Nephron progenitor cell (in vitro differentiated cells): ENCODE data around the gene IL22RA1.

Experiments
- DNase-seq: peaks from one replicate; pipeline ENCODE4 v3.0.0; 2021
- H3K27ac Mint-ChIP-seq: 2 replicates; pipeline ENCODE4 v1.8.0; 2021; ENCODE audit warnings: mild to moderate bottlenecking, moderate library complexity, mixed read lengths
- H3K27me3 Mint-ChIP-seq: 2 replicates; pipeline ENCODE4 v1.8.0; 2021; ENCODE audit warnings: mild to moderate bottlenecking, low read depth, mixed read lengths; ENCODE audit not compliant: poor library complexity
- H3K36me3 Mint-ChIP-seq: 2 replicates; pipeline ENCODE4 v1.8.0; 2021; ENCODE audit warnings: low read depth, mixed read lengths
- H3K4me1 Mint-ChIP-seq: 2 replicates; pipeline ENCODE4 v1.8.0; 2021; ENCODE audit warnings: mixed read lengths
- H3K4me3 Mint-ChIP-seq: 2 replicates; pipeline ENCODE4 v1.8.0; 2021; ENCODE audit warnings: mild to moderate bottlenecking, moderate library complexity, mixed read lengths
- H3K9me3 Mint-ChIP-seq: 2 replicates; pipeline ENCODE4 v1.8.0; 2021; ENCODE audit warnings: mild to moderate bottlenecking, moderate library complexity, mixed read lengths
- TF ChIP-seq, protein P1 (sequence below): fragments of 200-600 bp; sonication (generic); IDR thresholded peaks from 2 replicates; pipeline ENCODE4 v1.5.0; 2021; ENCODE audit warnings: antibody characterized with exemption

IL22RA1 gene, protein sequence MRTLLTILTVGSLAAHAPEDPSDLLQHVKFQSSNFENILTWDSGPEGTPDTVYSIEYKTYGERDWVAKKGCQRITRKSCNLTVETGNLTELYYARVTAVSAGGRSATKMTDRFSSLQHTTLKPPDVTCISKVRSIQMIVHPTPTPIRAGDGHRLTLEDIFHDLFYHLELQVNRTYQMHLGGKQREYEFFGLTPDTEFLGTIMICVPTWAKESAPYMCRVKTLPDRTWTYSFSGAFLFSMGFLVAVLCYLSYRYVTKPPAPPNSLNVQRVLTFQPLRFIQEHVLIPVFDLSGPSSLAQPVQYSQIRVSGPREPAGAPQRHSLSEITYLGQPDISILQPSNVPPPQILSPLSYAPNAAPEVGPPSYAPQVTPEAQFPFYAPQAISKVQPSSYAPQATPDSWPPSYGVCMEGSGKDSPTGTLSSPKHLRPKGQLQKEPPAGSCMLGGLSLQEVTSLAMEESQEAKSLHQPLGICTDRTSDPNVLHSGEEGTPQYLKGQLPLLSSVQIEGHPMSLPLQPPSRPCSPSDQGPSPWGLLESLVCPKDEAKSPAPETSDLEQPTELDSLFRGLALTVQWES

DNA sequence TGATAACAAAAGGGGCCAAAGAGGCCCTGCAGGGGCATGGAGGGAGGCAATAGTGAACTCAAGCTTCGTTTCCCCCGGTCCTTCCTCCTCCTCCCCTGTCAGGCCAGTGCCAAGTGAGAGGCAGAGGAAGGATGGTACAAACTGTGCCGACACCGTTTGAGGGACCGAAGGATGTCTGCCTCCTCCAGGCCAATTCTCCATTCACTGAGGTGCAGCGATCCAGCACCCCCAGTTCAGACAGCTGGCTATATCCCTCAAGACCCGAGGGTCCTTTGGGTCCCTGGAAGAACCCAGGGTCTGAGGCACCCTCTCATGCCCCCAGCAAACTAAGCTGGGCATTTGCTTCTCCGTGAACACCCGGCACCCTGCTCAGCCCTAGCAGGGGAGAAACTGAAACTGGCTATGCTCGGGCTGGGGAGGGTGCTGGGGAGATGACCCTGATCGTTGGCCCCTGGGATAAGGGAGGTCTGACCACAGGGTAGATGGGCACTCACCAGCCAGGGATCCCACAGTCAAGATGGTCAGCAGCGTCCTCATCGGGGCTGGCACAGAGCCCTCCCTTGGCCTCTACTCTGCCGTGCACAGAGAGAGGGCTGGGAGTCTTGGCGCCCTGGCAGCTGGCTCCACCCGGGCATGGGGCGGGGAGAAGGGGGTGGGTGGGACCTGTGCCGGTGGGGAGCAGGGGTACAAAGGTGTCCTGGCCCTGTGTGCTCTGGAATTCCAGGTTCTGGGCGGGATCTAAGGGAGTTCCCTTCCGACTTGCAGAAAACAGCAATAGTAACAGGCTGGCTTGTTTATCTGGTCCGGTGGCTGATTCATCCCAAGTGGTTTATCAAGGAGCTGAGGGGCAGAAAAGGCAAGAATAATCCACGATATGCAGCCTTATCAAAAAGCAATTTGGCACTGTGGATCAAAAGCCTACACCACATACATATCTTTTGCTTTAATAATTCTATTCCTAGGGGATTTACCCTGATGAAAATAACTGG is at the start of gene IL22RA1:
Gene IL22RA1, minus strand, starts transcription at position 595 of the 989 bp plus-strand sequence. Its CDS starts 58 bp downstream, at position 537.
- peaks cover 3% of the 10 kb centered on the region for H3K9me3 Mint-ChIP-seq
- TF ChIP-seq, protein P1, sequence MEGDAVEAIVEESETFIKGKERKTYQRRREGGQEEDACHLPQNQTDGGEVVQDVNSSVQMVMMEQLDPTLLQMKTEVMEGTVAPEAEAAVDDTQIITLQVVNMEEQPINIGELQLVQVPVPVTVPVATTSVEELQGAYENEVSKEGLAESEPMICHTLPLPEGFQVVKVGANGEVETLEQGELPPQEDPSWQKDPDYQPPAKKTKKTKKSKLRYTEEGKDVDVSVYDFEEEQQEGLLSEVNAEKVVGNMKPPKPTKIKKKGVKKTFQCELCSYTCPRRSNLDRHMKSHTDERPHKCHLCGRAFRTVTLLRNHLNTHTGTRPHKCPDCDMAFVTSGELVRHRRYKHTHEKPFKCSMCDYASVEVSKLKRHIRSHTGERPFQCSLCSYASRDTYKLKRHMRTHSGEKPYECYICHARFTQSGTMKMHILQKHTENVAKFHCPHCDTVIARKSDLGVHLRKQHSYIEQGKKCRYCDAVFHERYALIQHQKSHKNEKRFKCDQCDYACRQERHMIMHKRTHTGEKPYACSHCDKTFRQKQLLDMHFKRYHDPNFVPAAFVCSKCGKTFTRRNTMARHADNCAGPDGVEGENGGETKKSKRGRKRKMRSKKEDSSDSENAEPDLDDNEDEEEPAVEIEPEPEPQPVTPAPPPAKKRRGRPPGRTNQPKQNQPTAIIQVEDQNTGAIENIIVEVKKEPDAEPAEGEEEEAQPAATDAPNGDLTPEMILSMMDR: no peak
- peak within 1 kb of the TSS; percentile 39 for H3K27ac Mint-ChIP-seq
- peaks cover 37% of the 10 kb centered on the region for H3K4me1 Mint-ChIP-seq
- peaks cover 16% of the 10 kb centered on the region for H3K27me3 Mint-ChIP-seq
- no peak within 1 kb of the TSS for H3K4me3 Mint-ChIP-seq
- DNase-seq: no peak
- H3K36me3 Mint-ChIP-seq: no peaks in the 10 kb centered on the region

DNA sequence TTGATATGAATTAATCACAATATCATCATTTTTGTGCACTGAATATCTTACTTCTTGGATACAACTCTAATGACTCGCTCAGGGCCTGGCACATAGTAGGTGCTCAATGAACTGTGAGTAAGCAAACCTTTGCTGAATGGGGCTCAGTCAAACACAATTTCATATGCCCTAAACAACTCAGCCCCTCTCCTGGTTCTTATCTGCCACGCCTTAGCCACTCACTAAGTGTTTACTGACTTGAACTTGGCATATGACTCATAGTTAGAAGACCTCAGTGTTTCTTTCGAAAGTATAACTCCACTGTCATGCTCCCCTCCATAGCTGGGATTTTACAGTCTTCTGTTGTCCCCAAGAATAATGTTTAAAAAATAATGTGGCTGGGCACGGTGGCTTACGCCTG is 48.9 kb upstream of the IL22RA1 start:
- no peak for DNase-seq
- TF ChIP-seq, protein P1: no peak
- H3K4me3 Mint-ChIP-seq: no peak overlapping the region

DNA sequence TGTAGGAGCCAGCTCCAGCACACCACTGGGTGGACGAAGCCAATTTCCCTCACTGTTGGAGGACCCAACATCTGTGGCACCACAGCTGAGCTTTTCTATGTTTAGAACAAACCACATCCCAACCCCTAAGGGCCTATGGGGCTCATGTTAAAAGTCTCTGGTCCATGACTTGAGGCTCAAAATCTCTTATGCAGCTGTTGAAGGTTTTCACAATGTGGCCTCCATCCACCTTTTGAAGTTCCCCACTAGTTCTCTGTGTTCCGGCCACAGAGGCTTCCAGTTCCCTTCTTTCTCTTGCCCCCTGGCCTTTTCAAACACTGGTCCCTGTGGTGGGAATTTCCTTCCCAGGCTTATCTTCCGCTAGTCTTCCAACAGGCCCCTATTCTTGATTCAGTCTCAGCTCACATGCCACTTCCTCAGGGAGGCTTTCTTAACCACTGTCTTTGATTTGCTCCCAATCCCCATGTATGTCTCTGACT is 48.1 kb upstream of the IL22RA1 start:
- Mint-ChIP-seq H3K27ac (no peak overlapping the region), H3K4me3 (no peak overlapping the region), H3K36me3 (no peaks in the 10 kb centered on the region), H3K9me3 (no peaks in the 10 kb centered on the region), H3K27me3 (peaks cover 61% of the 10 kb centered on the region), H3K4me1 (peaks cover 13% of the 10 kb centered on the region)
- TF ChIP-seq, protein P1: no peak
- DNase-seq: no peak

More for the DNA sequence above, 48.9 kb upstream of the IL22RA1 start:
- no peak overlapping the region for H3K27ac Mint-ChIP-seq
- peaks cover 6% of the 10 kb centered on the region for H3K4me1 Mint-ChIP-seq
- H3K9me3 Mint-ChIP-seq: no peaks in the 10 kb centered on the region
- H3K36me3 Mint-ChIP-seq: no peaks in the 10 kb centered on the region
- H3K27me3 Mint-ChIP-seq: peaks cover 54% of the 10 kb centered on the region

DNA sequence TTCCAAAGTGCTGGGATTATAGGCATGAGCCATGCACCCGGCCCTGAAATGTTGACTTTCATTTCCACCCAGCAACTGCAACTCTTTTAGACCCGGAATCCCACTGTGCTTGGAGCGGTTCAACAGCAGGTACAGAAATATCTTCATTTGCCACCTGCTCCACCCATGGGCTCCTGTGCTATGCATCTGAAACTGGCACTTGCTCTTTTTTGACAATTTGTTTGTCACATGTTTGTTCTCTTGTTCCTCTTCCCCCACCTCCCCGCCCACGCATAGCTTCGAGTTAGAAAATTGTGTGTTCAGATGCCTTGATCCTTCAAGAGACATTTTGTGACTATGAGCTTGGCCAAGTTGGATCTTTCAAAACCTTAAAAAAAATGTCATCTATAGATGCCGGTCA is 46.6 kb upstream of the IL22RA1 start:
- no peaks in the 10 kb centered on the region for H3K9me3 Mint-ChIP-seq
- H3K36me3 Mint-ChIP-seq: no peaks in the 10 kb centered on the region
- H3K27ac Mint-ChIP-seq: no peak overlapping the region
- DNase-seq: no peak
- peak overlapping the region; percentile 59 for H3K4me3 Mint-ChIP-seq
- TF ChIP-seq, protein P1: no peak
- peaks cover 13% of the 10 kb centered on the region for H3K4me1 Mint-ChIP-seq
- peaks cover 66% of the 10 kb centered on the region for H3K27me3 Mint-ChIP-seq

DNA sequence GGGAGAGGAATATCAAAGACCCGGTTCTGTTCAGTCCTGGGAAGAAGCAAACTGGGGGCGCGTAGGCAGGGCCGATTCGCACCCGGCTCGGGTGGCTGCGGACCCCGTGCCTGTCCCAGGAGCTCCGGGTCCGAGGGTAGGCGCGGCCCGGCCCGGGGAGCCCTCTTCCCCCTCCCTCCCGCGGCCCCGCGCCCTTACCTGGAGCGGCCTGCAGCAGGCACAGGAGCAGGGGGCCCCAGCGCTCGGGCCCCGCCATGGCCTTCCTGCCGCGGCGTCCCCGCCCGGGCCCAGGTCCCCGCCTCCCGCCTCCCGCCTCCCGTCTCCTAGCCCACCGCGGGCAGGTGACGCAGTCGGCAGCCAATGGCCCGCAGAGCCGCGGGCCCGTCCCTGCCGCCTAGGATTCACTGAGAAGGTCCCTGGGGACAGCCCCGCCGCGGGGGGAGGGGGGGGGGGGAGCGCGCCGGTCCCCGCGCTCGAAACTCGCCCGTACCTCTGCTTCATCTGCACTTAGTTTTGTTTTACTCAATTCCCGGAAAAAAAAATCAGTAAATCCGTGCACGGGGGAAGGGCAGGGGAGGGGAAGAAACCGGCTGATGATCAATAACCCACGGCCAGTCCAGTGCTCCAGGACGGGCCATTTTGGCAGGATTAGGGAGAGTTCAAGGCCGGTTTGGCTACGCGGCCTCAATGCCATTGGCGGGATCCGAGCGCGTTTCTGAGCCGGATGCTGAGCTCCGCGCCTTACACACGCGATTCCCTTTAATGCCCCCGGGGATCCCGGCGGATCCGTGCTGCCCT is 44.3 kb upstream of the IL22RA1 start, which contains the start of gene IFNLR1:
Gene IFNLR1, minus strand, starts transcription at position 297 of the 798 bp plus-strand sequence. Its CDS starts 41 bp downstream, at position 256.
- no peaks in the 10 kb centered on the region for H3K9me3 Mint-ChIP-seq
- peak; percentile 63 for DNase-seq
- TF ChIP-seq, protein P1: no peak

More for the DNA sequence above, 44.3 kb upstream of the IL22RA1 start, which contains the start of gene IFNLR1:
- H3K4me3 Mint-ChIP-seq: peak within 1 kb of the TSS; percentile 81
- H3K36me3 Mint-ChIP-seq: no peaks in the 10 kb centered on the region
- peaks cover 58% of the 10 kb centered on the region for H3K27me3 Mint-ChIP-seq
- H3K27ac Mint-ChIP-seq: no peak within 1 kb of the TSS
- peaks cover 13% of the 10 kb centered on the region for H3K4me1 Mint-ChIP-seq
